ENCODE measurements around the gene CNTN3. TPM values are rescaled to one million over a fixed set of nuclear protein-coding genes. Genes with fewer than 3 reads are reported as not detected.

CNTN3 gene
- 2.2 TPM for total RNA-seq
- long read RNA-seq, partial matches to known transcripts: 0 of 3 reads
- long read RNA-seq, other reads (novel, unspliced or antisense): 3 of 3 reads

GRCh38 chr3:74614107-74614967, at the start of gene CNTN3:
Gene CNTN3 (minus strand): TSS chr3:74614659. CDS start chr3:74521112, 93,547 bp downstream.
- DNase-seq (peak; percentile 51), ATAC-seq (ENCODE audit: poor library complexity) (peak; percentile 78)
- intact Hi-C loops (cut with DNase I): no loop called here

DNA sequence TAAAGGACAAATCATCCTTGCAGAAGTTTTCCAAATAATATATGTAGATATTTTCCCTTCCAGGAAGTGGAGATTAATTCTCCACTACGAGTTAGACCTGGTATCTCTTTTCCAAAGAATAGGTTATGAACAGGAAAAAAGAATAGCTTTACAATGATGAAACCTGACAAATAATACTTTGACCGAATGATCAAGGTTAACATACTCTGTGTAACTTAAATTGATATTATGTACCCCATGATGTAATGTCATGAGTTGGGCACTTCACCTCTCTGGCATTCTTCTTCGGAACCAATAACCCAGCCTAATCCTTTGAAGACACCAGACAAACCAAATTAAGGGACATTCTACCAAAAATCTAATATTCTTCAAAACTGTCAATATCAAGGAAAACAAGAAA, 48.7 kb upstream of the CNTN3 start:
- intact Hi-C loops (cut with DNase I): no loop called here
- ATAC-seq (ENCODE audit: poor library complexity): no peak
- DNase-seq: no peak

- no peak for ATAC-seq (ENCODE audit: poor library complexity)
- no peak for DNase-seq
- intact Hi-C loops (cut with DNase I): no loop called here
These were observed 47.2 kb upstream of the CNTN3 start for GRCh38 chr3:74661672-74662071.

DNA sequence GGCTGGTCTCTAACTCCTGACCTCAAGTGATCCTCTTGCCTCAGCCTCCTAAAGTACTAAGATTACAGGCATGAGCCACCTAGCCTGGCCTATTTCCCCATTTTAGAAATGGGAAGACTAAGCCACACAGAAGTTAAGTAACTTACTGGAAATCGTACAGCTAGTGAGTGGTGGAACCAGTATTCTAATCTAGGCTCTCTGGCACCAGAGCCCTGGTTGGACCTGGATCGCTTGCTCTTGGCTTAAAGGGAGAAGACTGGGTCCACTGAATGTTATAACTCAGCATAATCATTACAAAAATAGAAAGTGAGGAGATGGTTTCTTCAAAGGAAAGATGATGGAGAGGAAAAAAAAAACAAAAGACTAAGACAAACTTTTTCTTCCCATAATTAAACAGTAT, 37.4 kb upstream of the CNTN3 start:
- ATAC-seq (ENCODE audit: poor library complexity) (peak; percentile 62), DNase-seq (no peak)
- intact Hi-C loops (cut with DNase I): no loop called here

DNA sequence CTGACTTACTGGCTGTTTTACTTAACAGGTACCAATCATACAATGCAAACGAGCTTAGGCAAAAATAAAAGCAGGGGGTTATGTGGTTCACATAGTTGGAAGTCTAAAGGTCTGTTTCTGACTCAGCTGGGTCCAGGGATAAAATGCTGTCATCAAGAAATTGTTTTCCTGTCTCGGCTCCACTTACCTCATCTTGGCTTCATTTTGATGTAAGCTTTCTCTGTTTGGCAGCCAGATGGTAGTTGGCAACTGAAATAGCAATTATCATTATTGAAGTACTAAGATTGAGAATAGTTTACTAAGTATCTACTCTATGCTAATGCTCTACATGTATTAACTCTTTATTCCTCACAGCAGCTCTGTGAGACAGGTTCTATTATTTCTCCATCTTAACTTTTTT, 36.8 kb upstream of the CNTN3 start:
- ATAC-seq (ENCODE audit: poor library complexity) (peak; percentile 73), DNase-seq (no peak)
- intact Hi-C loops (cut with DNase I): no loop called here

- DNase-seq: no peak
These were observed 33.6 kb upstream of the CNTN3 start for GRCh38 chr3:74648107-74648506.

DNA sequence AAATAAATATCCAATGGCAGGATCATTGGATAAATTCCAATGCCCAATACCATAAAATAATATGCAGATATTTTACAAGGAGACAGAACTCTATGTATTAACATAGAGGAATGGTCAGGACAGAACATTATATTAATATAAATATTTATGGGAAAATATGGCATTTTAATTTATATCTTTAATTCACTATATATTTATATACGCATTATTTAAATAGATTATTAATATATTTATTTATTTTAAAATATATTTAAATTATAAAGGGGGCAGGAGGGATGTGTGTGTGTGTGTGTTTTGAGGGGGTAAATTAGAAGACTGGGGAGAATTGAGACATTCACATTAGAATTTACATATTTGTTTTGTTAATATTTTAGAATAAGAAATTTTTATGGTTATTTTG, 31.6 kb upstream of the CNTN3 start:
- DNase-seq: no peak
- no peak for ATAC-seq (ENCODE audit: poor library complexity)
- intact Hi-C loops (cut with DNase I): no loop called here

More at GRCh38 chr3:74648107-74648506, 33.6 kb upstream of the CNTN3 start:
- no peak for ATAC-seq (ENCODE audit: poor library complexity)
- intact Hi-C loops (cut with DNase I): no loop called here

- intact Hi-C loops (cut with DNase I): no loop called here
- ATAC-seq (ENCODE audit: poor library complexity) (peak; percentile 100), DNase-seq (peak; percentile 62)
These were observed 29.2 kb upstream of the CNTN3 start for GRCh38 chr3:74643636-74644035.

- intact Hi-C loops (cut with DNase I): no loop called here
These were observed 28.4 kb upstream of the CNTN3 start for GRCh38 chr3:74642876-74643275.

DNA sequence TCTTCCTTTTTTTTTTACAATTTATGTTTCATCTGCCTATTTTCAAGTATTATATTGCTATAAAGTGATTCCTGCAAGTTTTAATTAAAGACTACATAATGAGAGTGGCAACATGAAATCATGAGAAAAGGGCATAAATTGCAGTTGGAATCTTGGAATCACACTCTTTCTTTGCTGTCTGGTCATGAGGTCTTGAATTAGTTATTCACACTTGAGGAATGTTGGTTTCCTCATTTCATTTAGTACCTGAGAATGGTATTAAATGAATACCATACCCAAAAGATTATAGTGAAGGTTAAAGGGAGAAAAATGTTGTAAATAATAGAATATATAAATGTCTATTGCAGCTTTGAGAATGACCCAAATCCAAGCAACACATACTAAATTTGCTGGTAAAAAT, 25.8 kb upstream of the CNTN3 start:
- DNase-seq (no peak), ATAC-seq (ENCODE audit: poor library complexity) (no peak)
- intact Hi-C loops (cut with DNase I): no loop called here

More at GRCh38 chr3:74642876-74643275, 28.4 kb upstream of the CNTN3 start:
- ATAC-seq (ENCODE audit: poor library complexity): peak; percentile 13
- DNase-seq: no peak

DNA sequence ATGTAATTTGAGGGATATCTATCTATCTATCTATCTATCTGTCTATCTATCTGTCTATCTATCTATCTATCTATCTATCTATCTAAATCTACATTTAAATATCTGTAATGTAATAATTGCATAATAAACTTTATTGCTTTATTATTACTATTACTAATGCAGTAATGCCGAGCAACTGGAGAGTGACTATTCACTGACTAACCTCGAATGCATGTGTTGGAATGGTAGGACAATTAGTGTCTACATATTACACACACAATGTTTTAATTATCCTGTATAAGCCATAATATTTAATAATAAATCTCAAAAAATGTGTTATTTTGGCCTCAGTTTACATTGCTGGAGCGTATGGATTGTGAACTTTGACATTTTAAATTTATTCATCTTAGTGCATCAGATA, 25.2 kb upstream of the CNTN3 start:
- no peak for DNase-seq
- no peak for ATAC-seq (ENCODE audit: poor library complexity)
- intact Hi-C loops (cut with DNase I): no loop called here

DNA sequence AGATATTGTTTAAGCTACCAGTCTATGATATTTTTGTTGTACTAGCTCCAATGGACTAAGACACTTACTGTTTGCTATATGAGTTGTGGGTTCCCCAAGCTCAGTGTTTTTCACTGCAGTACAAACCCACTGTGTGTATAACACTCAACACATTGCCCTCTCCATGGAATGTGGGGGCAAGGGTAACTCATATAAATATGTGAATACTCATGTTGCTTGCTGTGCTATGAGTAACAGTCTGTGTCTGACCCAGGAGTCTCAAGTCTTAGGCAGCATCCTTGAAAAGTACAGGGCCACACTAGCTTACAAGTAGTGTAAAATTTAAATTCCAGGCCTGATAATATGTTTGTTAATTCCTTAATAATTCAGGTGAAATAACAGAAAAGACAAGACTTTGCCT, 22.5 kb upstream of the CNTN3 start:
- DNase-seq: no peak
- no peak for ATAC-seq (ENCODE audit: poor library complexity)
- intact Hi-C loops (cut with DNase I): no loop called here

DNA sequence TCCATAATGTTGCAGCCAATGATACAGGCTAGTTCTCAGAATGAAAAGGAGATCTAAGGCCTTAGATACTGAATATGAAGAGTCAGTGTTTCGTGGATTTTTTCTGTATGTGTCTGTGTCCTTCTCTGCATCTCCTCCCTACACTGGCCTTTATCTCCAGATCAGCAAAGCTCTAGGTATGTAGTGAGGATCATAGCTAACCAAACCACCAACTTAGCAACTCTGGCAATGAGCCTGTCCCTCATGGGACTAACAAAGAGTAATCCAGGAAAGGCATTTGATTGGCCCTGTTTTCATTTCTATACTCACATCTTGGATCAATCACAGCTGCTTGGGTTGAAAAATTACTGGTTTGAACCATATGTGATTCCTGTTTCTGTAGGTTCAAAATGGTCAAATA, 18.6 kb upstream of the CNTN3 start:
- DNase-seq: no peak
- intact Hi-C loops (cut with DNase I): no loop called here
- ATAC-seq (ENCODE audit: poor library complexity): no peak

GRCh38 chr3:74631351-74632140, 17.1 kb upstream of the CNTN3 start:
- intact Hi-C loops (cut with DNase I): no loop called here
- DNase-seq (no peak), ATAC-seq (ENCODE audit: poor library complexity) (no peak)

DNA sequence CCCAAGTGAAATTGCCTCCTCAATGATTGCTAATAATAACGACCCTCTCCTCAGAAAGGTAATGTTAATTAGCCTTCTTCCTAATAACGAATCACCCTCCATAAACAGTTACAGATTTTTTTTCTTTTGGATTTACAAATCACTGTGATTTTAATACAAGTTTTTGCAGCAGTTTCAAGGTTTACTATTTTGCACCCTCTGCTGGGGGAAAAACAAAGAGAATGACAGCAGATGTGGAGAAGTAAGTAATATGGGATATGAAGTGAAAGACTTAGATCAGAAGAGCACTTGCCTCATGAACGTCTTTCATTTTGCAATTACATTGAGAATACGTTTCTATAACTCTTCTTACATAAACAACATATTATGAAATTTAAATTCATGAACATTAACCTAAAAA, 16.1 kb upstream of the CNTN3 start:
- ATAC-seq (ENCODE audit: poor library complexity) (no peak), DNase-seq (no peak)
- intact Hi-C loops (cut with DNase I): no loop called here

DNA sequence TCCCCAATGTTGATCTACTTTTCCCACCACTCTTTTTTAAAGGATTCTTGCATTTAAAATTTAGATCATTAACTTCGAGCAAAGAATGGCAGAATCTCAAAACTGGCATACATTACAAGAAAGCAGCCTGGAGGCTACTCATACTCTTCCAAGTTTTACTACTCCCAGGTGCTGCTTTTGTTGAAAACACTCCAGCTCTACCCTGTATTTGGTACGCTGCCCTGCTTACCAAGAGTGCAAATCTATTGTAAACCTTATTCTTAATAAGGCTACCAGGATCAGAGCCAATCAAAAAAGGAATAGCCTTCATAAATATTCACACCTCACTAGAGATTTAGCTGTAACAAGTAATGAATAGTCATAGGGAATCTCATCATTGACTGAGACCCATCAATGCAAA, 11.6 kb upstream of the CNTN3 start:
- intact Hi-C loops (cut with DNase I): loop anchor here (10.0 kb wide), 1 partner anchor 361 kb away; no protein-coding TSS in a partner anchor
- no peak for ATAC-seq (ENCODE audit: poor library complexity)
- no peak for DNase-seq

GRCh38 chr3:74624301-74624700, 9.8 kb upstream of the CNTN3 start:
- ATAC-seq (ENCODE audit: poor library complexity): no peak
- intact Hi-C loops (cut with DNase I): loop anchor here (10.0 kb wide), 1 partner anchor 360 kb away; no protein-coding TSS in a partner anchor
- no peak for DNase-seq

GRCh38 chr3:74623261-74623836, 8.9 kb upstream of the CNTN3 start:
- DNase-seq (no peak), ATAC-seq (ENCODE audit: poor library complexity) (no peak)
- intact Hi-C loops (cut with DNase I): loop anchor here (10.0 kb wide), 1 partner anchor 359 kb away; no protein-coding TSS in a partner anchor

GRCh38 chr3:74621581-74621980, 7.1 kb upstream of the CNTN3 start:
- intact Hi-C loops (cut with DNase I): loop anchor here (10.0 kb wide), 1 partner anchor 357 kb away; no protein-coding TSS in a partner anchor

More at GRCh38 chr3:74621581-74621980, 7.1 kb upstream of the CNTN3 start:
- DNase-seq (no peak), ATAC-seq (ENCODE audit: poor library complexity) (no peak)

Measured in Right ventricle myocardium superior (tissue), 1 donor.